GM12801 (cell line): Measurements from ENCODE around the gene MYO18A.

Experiments
- CTCF ChIP-seq: IDR thresholded peaks from one replicate; pipeline ENCODE4 v1.5.1; 2011; ENCODE audit warnings: control low read depth; ENCODE audit not compliant: insufficient read length; ENCODE audit errors: extremely low read depth

The MYO18A gene

GRCh38 chr17:29039764-29040598, 140.2 kb downstream of the MYO18A start:
- TF ChIP-seq CTCF: no peak

- no peak for TF ChIP-seq CTCF
Measured at GRCh38 chr17:29038085-29038795, 142.0 kb downstream of the MYO18A start.

- TF ChIP-seq CTCF: no peak
Measured at GRCh38 chr17:29037739-29038084, 142.5 kb downstream of the MYO18A start.

- no peak for TF ChIP-seq CTCF
Measured at GRCh38 chr17:29036584-29036983, 143.6 kb downstream of the MYO18A start.

- no peak for TF ChIP-seq CTCF
Measured at GRCh38 chr17:29034510-29034909, 145.7 kb downstream of the MYO18A start.

- TF ChIP-seq CTCF: no peak
Measured at GRCh38 chr17:29032857-29033197, 147.4 kb downstream of the MYO18A start.

GRCh38 chr17:29032013-29032856, 148.0 kb downstream of the MYO18A start:
- TF ChIP-seq CTCF: no peak
